Measurements from ENCODE around the gene BLMH.

GRCh38 chr17:30291543-30292285 lies at the start of gene BLMH:
- TF ChIP-seq CTCF (IDR thresholded peaks at IDR 0.05; ENCODE audit: low read depth, low read length, poor library complexity, severe bottlenecking) (no peak), EZH2phosphoT487 (IDR thresholded peaks at IDR 0.05; ENCODE audit: borderline replicate concordance, low read length) (no peak)

Measured in DOHH2 (cell line).